Measurements from ENCODE around the gene CDX2. TPM values are rescaled to one million over a fixed set of nuclear protein-coding genes. Genes with fewer than 3 reads are reported as not detected.

CDX2 gene
- total and polyA plus RNA-seq, 2 experiments from 2014 or later: not detected

DNA sequence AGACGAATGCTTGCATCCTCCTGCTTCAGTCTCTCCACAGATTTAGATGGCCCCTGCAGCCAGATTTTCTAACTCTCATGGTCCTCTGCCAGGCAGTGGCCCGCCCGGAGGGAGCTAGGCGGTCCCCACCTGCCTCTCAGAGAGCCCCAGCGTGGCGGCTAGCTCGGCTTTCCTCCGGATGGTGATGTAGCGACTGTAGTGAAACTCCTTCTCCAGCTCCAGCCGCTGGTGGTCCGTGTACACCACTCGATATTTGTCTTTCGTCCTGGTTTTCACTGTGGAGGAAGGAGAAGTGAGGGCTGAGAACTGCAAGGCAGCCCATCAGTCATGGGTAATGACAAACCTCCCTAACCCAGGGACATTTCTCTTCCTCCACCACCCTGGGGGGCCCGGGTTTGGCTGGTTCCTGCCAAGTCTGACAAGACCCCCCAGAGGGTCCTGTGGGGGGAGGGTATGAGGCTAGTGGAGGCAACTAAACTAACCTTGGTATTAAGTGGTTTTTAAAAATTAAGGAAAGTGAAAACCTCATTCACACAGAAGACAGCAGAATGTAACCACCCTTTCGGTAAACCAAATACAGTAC lies 4.3 kb downstream of the CDX2 start:
- peaks cover 60% of the 10 kb centered on the region for H3K4me1 Mint-ChIP-seq
- no peak for ATAC-seq
- Histone ChIP-seq H3K4me1 (ENCODE audit: insufficient read depth) (peaks cover 64% of the 10 kb centered on the region), H3K27ac (ENCODE audit: low read depth) (no peak overlapping the region), H3K4me3 (no peak overlapping the region), H3F3A (replicated peaks; ENCODE audit: low read depth) (peaks cover 43% of the 10 kb centered on the region), H3K79me2 (replicated peaks; ENCODE audit: insufficient read depth) (no peaks in the 10 kb centered on the region), H3K9me2 (ENCODE audit: insufficient read depth) (no peaks in the 10 kb centered on the region), H3K36me3 (ENCODE audit: insufficient read depth) (no peaks in the 10 kb centered on the region), H3K27me3 (ENCODE audit: insufficient read depth) (peaks cover 100% of the 10 kb centered on the region), H2AFZ (no peak overlapping the region), H4K20me1 (replicated peaks; ENCODE audit: insufficient read depth) (peaks cover 35% of the 10 kb centered on the region), H3K4me2 (peak overlapping the region; percentile 35; the same call in 1 of the 2 replicates)
- H3K4me3 Mint-ChIP-seq: no peak overlapping the region
- H3K36me3 Mint-ChIP-seq (ENCODE audit: low read depth): no peaks in the 10 kb centered on the region; the same call in 2 of the 3 replicates
- H3K27ac Mint-ChIP-seq: no peak overlapping the region
- TF ChIP-seq ZNF331 (CRISPR knock-in tag; IDR thresholded peaks at IDR 0.05; ENCODE audit: low read depth) (no peak), EZH2 (IDR thresholded peaks at IDR 0.05; ENCODE audit: low read depth, unreplicated experiment) (no peak), NANOG (IDR thresholded peaks at IDR 0.05; ENCODE audit: borderline replicate concordance) (no peak), STAT1 (IDR thresholded peaks at IDR 0.05; ENCODE audit: unreplicated experiment) (no peak), ZNF114 (CRISPR knock-in tag; IDR thresholded peaks at IDR 0.05) (no peak), CREB1 (CRISPR knock-in tag; IDR thresholded peaks at IDR 0.05; ENCODE audit: low read depth) (no peak), EZH2phosphoT487 (IDR thresholded peaks at IDR 0.05; ENCODE audit: unreplicated experiment) (no peak), JUNB (IDR thresholded peaks at IDR 0.05; ENCODE audit: unreplicated experiment) (no peak), POLR2AphosphoS5 (IDR thresholded peaks at IDR 0.05; ENCODE audit: low read depth) (no peak)
- TF ChIP-seq, protein P1, sequence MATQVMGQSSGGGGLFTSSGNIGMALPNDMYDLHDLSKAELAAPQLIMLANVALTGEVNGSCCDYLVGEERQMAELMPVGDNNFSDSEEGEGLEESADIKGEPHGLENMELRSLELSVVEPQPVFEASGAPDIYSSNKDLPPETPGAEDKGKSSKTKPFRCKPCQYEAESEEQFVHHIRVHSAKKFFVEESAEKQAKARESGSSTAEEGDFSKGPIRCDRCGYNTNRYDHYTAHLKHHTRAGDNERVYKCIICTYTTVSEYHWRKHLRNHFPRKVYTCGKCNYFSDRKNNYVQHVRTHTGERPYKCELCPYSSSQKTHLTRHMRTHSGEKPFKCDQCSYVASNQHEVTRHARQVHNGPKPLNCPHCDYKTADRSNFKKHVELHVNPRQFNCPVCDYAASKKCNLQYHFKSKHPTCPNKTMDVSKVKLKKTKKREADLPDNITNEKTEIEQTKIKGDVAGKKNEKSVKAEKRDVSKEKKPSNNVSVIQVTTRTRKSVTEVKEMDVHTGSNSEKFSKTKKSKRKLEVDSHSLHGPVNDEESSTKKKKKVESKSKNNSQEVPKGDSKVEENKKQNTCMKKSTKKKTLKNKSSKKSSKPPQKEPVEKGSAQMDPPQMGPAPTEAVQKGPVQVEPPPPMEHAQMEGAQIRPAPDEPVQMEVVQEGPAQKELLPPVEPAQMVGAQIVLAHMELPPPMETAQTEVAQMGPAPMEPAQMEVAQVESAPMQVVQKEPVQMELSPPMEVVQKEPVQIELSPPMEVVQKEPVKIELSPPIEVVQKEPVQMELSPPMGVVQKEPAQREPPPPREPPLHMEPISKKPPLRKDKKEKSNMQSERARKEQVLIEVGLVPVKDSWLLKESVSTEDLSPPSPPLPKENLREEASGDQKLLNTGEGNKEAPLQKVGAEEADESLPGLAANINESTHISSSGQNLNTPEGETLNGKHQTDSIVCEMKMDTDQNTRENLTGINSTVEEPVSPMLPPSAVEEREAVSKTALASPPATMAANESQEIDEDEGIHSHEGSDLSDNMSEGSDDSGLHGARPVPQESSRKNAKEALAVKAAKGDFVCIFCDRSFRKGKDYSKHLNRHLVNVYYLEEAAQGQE (IDR thresholded peaks at IDR 0.05; ENCODE audit: unreplicated experiment): no peak
- TF ChIP-seq, protein P2, sequence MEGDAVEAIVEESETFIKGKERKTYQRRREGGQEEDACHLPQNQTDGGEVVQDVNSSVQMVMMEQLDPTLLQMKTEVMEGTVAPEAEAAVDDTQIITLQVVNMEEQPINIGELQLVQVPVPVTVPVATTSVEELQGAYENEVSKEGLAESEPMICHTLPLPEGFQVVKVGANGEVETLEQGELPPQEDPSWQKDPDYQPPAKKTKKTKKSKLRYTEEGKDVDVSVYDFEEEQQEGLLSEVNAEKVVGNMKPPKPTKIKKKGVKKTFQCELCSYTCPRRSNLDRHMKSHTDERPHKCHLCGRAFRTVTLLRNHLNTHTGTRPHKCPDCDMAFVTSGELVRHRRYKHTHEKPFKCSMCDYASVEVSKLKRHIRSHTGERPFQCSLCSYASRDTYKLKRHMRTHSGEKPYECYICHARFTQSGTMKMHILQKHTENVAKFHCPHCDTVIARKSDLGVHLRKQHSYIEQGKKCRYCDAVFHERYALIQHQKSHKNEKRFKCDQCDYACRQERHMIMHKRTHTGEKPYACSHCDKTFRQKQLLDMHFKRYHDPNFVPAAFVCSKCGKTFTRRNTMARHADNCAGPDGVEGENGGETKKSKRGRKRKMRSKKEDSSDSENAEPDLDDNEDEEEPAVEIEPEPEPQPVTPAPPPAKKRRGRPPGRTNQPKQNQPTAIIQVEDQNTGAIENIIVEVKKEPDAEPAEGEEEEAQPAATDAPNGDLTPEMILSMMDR (conservative IDR thresholded peaks at IDR 0.05; ENCODE audit: low read depth in 2 of 2): no peak
- TF ChIP-seq, protein P3, sequence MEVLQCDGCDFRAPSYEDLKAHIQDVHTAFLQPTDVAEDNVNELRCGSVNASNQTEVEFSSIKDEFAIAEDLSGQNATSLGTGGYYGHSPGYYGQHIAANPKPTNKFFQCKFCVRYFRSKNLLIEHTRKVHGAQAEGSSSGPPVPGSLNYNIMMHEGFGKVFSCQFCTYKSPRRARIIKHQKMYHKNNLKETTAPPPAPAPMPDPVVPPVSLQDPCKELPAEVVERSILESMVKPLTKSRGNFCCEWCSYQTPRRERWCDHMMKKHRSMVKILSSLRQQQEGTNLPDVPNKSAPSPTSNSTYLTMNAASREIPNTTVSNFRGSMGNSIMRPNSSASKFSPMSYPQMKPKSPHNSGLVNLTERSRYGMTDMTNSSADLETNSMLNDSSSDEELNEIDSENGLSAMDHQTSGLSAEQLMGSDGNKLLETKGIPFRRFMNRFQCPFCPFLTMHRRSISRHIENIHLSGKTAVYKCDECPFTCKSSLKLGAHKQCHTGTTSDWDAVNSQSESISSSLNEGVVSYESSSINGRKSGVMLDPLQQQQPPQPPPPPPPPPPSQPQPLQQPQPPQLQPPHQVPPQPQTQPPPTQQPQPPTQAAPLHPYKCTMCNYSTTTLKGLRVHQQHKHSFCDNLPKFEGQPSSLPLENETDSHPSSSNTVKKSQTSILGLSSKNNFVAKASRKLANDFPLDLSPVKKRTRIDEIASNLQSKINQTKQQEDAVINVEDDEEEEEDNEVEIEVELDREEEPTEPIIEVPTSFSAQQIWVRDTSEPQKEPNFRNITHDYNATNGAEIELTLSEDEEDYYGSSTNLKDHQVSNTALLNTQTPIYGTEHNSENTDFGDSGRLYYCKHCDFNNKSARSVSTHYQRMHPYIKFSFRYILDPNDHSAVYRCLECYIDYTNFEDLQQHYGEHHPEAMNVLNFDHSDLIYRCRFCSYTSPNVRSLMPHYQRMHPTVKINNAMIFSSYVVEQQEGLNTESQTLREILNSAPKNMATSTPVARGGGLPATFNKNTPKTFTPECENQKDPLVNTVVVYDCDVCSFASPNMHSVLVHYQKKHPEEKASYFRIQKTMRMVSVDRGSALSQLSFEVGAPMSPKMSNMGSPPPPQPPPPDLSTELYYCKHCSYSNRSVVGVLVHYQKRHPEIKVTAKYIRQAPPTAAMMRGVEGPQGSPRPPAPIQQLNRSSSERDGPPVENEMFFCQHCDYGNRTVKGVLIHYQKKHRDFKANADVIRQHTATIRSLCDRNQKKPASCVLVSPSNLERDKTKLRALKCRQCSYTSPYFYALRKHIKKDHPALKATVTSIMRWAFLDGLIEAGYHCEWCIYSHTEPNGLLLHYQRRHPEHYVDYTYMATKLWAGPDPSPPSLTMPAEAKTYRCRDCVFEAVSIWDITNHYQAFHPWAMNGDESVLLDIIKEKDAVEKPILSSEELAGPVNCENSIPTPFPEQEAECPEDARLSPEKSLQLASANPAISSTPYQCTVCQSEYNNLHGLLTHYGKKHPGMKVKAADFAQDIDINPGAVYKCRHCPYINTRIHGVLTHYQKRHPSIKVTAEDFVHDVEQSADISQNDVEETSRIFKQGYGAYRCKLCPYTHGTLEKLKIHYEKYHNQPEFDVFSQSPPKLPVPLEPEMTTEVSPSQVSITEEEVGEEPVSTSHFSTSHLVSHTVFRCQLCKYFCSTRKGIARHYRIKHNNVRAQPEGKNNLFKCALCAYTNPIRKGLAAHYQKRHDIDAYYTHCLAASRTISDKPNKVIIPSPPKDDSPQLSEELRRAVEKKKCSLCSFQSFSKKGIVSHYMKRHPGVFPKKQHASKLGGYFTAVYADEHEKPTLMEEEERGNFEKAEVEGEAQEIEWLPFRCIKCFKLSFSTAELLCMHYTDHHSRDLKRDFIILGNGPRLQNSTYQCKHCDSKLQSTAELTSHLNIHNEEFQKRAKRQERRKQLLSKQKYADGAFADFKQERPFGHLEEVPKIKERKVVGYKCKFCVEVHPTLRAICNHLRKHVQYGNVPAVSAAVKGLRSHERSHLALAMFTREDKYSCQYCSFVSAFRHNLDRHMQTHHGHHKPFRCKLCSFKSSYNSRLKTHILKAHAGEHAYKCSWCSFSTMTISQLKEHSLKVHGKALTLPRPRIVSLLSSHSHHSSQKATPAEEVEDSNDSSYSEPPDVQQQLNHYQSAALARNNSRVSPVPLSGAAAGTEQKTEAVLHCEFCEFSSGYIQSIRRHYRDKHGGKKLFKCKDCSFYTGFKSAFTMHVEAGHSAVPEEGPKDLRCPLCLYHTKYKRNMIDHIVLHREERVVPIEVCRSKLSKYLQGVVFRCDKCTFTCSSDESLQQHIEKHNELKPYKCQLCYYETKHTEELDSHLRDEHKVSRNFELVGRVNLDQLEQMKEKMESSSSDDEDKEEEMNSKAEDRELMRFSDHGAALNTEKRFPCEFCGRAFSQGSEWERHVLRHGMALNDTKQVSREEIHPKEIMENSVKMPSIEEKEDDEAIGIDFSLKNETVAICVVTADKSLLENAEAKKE (CRISPR knock-in tag; IDR thresholded peaks at IDR 0.05): no peak
- TF ChIP-seq, protein P4, sequence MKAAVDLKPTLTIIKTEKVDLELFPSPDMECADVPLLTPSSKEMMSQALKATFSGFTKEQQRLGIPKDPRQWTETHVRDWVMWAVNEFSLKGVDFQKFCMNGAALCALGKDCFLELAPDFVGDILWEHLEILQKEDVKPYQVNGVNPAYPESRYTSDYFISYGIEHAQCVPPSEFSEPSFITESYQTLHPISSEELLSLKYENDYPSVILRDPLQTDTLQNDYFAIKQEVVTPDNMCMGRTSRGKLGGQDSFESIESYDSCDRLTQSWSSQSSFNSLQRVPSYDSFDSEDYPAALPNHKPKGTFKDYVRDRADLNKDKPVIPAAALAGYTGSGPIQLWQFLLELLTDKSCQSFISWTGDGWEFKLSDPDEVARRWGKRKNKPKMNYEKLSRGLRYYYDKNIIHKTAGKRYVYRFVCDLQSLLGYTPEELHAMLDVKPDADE (IDR thresholded peaks at IDR 0.05): no peak
- no peaks in the 10 kb centered on the region; the same call in 2 of the 3 replicates for H3K9me3 Mint-ChIP-seq
- peaks cover 99% of the 10 kb centered on the region for H3K27me3 Mint-ChIP-seq (ENCODE audit: insufficient read depth, low read depth, poor library complexity)
- DNase-seq (ENCODE audit: low spot score): no peak
